Ishikawa (cell line): ENCODE data around the gene CSRP1.

Experiments
- CEBPB ChIP-seq: IDR thresholded peaks from 2 replicates; pipeline ENCODE4 v1.6.1; 2012
- CREB1 ChIP-seq: IDR thresholded peaks from 2 replicates; pipeline ENCODE4 v1.6.1; 2012; ENCODE audit warnings: low read depth
- EGR1 ChIP-seq: IDR thresholded peaks from 2 replicates; pipeline ENCODE4 v1.6.1; 2012
- EP300 ChIP-seq: IDR thresholded peaks from 2 replicates; pipeline ENCODE4 v1.6.1; 2012; ENCODE audit warnings: borderline replicate concordance
- FOXM1 ChIP-seq: IDR thresholded peaks from 2 replicates; pipeline ENCODE4 v1.6.1; 2012; ENCODE audit warnings: low read depth, borderline replicate concordance
- NFIC ChIP-seq: IDR thresholded peaks from 2 replicates; pipeline ENCODE4 v1.6.1; 2012
- RAD21 ChIP-seq: IDR thresholded peaks from 2 replicates; pipeline ENCODE4 v1.6.1; 2012; ENCODE audit warnings: low read depth
- TAF1 ChIP-seq: IDR thresholded peaks from 2 replicates; pipeline ENCODE4 v1.6.1; 2012; ENCODE audit warnings: low read depth, mild to moderate bottlenecking
- TCF12 ChIP-seq: IDR thresholded peaks from 2 replicates; pipeline ENCODE4 v1.6.1; 2012; ENCODE audit warnings: low read depth
- TEAD4 ChIP-seq: IDR thresholded peaks from 2 replicates; pipeline ENCODE4 v1.6.1; 2012
- YY1 ChIP-seq: IDR thresholded peaks from 2 replicates; pipeline ENCODE4 v1.6.1; 2012; ENCODE audit warnings: low read depth
- ZBTB7A ChIP-seq: IDR thresholded peaks from 2 replicates; pipeline ENCODE4 v1.6.1; 2012; ENCODE audit warnings: low read depth
- TF ChIP-seq, protein P1 (sequence below): IDR thresholded peaks from 2 replicates; pipeline ENCODE4 v1.6.1; 2012
- TF ChIP-seq, protein P2 (sequence below): IDR thresholded peaks from 2 replicates; pipeline ENCODE4 v1.6.1; 2012
- TF ChIP-seq, protein P3 (sequence below): IDR thresholded peaks from 2 replicates; pipeline ENCODE4 v1.6.1; 2012; ENCODE audit warnings: low read depth, mild to moderate bottlenecking

CSRP1 gene

GRCh38 chr1:201538612-201539551, 32.0 kb upstream of the CSRP1 start, which contains the start of gene NAV1:
Gene NAV1 (plus strand): TSS chr1:201539127. CDS start chr1:201622885, 83,758 bp downstream.
- TF ChIP-seq CREB1 (no peak), TAF1 (no peak), TEAD4 (peak; percentile 42; the same call in 1 of the 2 replicates), ZBTB7A (peak; percentile 63; the same call in 1 of the 2 replicates), NFIC (no peak)
- TF ChIP-seq, protein P1, sequence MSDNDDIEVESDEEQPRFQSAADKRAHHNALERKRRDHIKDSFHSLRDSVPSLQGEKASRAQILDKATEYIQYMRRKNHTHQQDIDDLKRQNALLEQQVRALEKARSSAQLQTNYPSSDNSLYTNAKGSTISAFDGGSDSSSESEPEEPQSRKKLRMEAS: 0 out of 2 replicates have a peak, but pooled peaks have one; percentile 5
- TF ChIP-seq, protein P2, sequence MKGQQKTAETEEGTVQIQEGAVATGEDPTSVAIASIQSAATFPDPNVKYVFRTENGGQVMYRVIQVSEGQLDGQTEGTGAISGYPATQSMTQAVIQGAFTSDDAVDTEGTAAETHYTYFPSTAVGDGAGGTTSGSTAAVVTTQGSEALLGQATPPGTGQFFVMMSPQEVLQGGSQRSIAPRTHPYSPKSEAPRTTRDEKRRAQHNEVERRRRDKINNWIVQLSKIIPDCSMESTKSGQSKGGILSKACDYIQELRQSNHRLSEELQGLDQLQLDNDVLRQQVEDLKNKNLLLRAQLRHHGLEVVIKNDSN: 0 out of 2 replicates have a peak, but pooled peaks have one; percentile 34

DNA sequence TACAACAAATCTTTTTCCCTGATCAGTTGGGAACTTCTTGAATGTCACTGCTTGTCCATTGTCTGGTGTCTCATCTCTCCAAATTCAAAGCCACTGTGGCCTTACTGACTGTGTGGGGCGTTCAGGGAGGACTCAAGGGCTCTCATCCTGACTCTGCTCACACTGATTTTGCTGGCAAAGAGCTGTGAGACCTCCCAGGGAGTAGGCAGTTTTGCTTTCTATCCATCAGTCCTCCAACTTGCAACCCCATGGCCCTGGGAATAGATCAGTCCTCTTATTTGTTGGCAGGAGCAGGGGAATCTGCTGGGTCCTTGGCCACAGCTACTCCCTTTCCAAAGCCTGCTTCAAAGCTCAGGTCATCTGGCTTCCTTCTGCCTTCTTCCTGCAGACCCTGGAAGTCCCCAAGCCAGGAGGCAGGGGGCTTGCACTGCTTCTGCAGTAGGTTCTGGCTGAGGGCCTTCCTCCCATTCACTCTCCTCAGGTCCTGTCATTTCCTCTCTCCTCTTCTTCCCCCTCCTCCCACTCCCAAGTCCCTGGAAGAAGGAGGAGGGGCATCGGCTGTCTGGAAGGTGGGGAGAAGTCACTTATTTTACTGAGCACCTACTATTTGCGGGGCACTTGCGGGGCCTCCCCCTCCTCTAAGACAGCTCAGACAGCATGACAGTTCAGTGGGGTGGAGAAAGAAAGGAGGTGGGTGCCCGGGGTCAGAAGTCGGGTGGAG, 31.1 kb upstream of the CSRP1 start:
- no peak for TF ChIP-seq YY1
- TF ChIP-seq EGR1: no peak
- TF ChIP-seq RAD21: no peak
- no peak for TF ChIP-seq NFIC
- no peak for TF ChIP-seq FOXM1
- TF ChIP-seq TEAD4: no peak
- TF ChIP-seq, protein P3, sequence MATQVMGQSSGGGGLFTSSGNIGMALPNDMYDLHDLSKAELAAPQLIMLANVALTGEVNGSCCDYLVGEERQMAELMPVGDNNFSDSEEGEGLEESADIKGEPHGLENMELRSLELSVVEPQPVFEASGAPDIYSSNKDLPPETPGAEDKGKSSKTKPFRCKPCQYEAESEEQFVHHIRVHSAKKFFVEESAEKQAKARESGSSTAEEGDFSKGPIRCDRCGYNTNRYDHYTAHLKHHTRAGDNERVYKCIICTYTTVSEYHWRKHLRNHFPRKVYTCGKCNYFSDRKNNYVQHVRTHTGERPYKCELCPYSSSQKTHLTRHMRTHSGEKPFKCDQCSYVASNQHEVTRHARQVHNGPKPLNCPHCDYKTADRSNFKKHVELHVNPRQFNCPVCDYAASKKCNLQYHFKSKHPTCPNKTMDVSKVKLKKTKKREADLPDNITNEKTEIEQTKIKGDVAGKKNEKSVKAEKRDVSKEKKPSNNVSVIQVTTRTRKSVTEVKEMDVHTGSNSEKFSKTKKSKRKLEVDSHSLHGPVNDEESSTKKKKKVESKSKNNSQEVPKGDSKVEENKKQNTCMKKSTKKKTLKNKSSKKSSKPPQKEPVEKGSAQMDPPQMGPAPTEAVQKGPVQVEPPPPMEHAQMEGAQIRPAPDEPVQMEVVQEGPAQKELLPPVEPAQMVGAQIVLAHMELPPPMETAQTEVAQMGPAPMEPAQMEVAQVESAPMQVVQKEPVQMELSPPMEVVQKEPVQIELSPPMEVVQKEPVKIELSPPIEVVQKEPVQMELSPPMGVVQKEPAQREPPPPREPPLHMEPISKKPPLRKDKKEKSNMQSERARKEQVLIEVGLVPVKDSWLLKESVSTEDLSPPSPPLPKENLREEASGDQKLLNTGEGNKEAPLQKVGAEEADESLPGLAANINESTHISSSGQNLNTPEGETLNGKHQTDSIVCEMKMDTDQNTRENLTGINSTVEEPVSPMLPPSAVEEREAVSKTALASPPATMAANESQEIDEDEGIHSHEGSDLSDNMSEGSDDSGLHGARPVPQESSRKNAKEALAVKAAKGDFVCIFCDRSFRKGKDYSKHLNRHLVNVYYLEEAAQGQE: no peak
- no peak for TF ChIP-seq CREB1
- no peak for TF ChIP-seq TAF1
- TF ChIP-seq EP300: no peak
- no peak for TF ChIP-seq ZBTB7A
- no peak for TF ChIP-seq TCF12
- TF ChIP-seq CEBPB: no peak
- TF ChIP-seq, protein P2: no peak
- TF ChIP-seq, protein P1: no peak

- TF ChIP-seq EP300: no peak
- no peak for TF ChIP-seq TCF12
- no peak for TF ChIP-seq TEAD4
Measured at GRCh38 chr1:201537467-201537866, 30.5 kb upstream of the CSRP1 start.

DNA sequence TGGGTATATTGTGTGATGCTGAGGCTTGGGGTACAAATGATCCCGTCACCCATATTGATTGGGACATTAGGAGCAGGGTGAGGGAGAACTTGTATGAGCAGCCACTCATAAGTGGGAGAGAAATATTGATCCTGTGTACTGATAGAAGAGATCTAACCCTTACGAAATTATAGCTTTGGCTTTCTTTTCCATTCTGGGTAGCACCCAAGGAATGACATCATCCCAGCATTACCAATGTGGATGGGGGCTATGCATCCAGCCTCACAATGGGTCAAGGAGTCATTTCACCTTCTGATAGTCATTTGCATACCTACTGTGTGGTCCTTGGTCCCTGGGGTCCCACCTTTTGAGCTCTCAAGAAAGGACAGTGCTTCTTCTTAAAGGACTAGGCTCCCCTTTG, 30.1 kb upstream of the CSRP1 start:
- TF ChIP-seq FOXM1 (no peak), TCF12 (no peak), EP300 (no peak), CREB1 (no peak), YY1 (no peak), TAF1 (no peak), CEBPB (no peak), EGR1 (no peak), RAD21 (no peak), NFIC (no peak), ZBTB7A (no peak), TEAD4 (no peak)
- TF ChIP-seq, protein P1: no peak
- TF ChIP-seq, protein P3: no peak
- TF ChIP-seq, protein P2: no peak
